Activated naive CD4-positive, alpha-beta T cell (primary cell): ENCODE measurements around the gene ZC3H15.
"Not testable (repeated sequence)": the region's sequence is repeated elsewhere in the genome, so short reads cannot be mapped to it uniquely, and the experiment has no call there.

Experiments
- DNase-seq, 4 experiments: peaks; one replicate each; lab custom pipeline; 2025; lab: John Stamatoyannopoulos, UW

Gene ZC3H15

GRCh38 chr2:186493564-186494085 is 7.6 kb downstream of the ZC3H15 start:
- no peak for DNase-seq

DNA sequence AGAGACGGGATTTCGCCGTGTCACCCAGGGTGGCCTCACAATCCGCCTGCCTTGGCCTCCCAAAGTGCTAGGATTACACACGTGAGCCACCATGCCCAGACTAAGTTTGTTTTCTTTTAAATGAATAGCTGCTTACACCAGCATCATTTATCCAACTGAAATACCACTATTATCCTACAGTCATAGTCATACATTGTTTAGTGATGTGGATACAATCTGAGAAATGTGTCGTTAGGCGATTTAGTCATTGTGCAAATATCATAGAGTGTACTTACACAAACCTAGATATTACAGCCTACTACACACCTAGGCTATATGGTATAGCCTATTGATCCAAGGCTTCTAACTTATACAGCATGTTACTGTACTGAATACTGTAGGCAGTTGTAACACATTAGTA is 10.3 kb downstream of the ZC3H15 start:
- DNase-seq = no peak

GRCh38 chr2:186497928-186498327 is 11.9 kb downstream of the ZC3H15 start:
- no peak for DNase-seq

DNA sequence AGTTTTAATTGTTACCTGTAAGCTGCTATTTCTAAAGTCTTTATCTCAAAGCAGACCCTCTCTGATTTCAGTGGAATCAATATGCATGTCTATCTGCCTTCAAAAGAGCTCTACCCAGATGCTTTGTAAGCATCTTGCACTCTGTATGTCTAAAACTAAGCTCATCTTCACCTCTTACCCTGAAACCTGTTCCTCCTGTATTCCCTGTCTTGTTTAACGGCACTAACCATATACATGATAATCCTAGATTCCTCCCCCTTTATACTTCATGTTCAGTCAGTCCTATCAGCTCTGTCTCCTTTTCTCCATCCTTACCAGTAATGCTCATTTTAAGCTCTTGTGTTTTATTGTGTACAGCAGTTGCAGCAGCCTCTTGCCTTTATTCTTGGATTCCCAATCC is 12.8 kb downstream of the ZC3H15 start:
- no peak for DNase-seq

- DNase-seq = no peak
Observed at GRCh38 chr2:186503827-186504606, 18.0 kb downstream of the ZC3H15 start.

DNA sequence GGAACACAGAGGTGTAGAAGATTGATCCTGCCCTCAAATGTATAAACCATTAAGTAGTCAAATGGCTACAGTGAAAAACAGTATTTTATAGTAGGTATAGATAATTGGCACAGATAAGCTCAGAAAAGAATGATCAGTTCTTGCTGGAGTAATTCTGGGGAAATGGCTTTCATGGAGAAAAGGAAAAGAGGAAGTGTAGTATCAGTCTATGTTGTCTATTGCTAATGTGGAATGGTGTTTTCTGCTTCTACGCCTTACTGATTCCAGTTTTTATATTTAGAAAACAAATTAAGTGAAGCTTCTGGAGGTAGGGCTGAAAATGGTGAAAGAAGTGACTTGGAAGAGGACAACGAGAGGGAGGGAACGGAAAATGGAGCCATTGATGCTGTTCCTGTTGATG is 22.2 kb downstream of the ZC3H15 start:
- no peak for DNase-seq

DNA sequence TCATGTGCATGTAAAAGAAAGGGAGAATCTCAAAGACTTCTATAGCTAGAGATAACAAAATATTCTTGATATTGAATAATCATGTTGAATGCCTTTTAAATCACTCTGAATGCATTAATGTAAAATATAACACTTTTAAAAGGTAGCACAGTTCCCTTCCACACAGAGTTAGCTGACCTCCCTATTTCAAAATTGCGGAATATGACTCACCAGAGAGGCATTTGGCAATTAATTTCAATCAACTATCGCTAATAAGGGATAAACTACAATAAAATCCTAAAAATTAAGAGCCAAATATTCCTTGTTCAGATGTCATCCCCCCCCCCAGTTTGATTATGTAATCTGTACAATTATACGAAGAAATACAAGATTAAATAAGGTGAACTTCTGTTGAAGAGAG is 29.3 kb downstream of the ZC3H15 start:
- DNase-seq = no peak

DNA sequence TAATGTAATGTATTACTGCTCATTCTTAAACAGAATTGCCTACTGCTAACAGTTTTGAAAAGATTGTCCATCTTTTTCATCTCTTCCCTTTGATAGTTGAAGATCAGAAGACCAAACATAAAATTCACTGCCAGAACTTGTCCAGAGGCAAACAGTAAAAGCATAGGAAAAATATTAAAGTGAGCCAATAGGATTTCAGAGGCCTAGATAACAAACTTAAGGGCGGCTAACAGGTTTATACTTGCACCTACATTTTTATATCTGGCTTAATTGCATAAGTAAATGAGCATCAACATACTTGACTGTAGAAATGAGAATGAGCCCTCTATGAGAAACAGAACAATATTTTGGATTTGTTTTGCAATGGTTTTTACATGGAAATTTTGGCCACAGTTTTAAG is 30.3 kb downstream of the ZC3H15 start:
- no peak for DNase-seq

DNA sequence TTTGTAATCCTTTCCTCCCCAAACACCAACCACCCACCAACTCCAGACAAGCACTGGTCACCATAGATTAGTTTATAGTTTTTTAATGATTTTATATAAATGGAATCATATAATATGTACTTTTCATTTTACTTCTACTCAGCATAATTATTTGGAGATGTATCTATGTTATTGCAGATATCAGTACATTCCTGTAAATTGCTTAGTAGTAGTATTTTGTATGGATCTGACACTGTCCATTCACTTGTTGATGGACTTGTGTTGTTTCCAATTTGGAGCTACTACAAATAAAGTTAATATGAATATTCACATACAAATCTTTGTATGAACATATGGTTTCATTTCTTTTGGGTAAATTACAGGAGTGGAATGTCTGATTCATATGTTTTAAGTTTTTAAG is 31.0 kb downstream of the ZC3H15 start:
- DNase-seq = no peak

DNA sequence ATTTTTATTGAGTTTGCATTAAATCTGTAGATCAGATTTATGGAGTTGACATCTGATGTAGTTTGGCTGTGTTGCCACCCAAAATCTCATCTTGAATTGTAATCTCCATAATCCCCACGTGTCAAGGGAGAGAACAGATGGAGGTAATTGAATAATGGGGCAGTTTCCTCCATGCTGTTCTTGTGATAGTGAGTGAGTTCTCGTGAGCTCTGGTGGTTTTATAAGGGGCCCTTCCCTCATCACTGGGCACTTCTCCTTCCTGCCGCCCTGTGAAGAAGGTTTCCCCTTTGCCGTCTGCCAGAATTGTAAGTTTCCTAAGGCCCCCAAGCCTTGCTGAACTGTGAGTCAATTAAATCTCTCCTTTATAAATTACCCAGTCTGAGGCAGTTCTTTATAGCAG is 32.2 kb downstream of the ZC3H15 start:
- no peak for DNase-seq

DNA sequence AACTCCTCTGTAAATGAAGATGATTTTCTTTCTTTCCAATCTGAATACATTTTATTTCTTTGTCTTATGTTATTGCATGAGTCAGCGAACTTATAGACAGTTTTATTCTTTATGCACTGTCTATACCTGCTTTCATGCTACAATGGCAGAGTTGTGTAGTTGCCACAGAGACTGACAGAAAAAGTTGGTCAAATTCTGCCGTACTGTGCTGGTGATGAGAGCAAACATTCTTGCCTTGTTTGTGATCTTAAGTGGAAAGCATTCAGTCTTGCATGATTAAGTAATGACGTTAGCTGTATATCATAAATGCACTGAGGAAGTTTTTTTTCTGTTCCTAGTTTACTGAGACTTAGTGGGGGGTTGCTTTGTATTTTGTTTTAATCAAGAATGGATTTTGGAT is 32.9 kb downstream of the ZC3H15 start:
- DNase-seq = no peak

DNA sequence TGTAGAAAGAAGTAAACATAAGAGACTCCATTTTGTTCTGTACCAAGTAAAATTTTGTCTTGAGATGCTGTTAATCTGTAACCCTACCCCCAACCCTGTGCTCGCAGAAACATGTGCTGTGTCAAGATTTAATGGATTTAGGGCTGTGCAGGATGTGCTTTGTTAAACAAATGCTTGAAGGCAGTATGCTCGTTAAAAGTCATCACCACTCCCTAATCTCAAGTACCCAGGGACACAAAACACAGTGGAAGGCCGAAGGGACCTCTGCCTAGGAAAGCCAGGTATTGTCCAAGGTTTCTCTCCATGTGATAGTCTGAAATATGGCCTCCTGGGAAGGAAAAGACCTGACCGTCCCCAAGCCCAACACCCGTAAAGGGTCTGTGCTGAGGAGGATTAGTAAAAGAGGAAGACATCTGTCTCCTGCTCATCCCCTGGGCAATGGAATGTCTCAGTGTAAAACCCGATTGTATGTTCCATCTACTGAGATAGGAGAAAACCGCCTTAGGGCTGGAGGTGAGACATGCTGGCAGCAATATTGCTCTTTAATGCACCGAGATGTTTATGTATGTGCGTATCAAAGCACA is 35.6 kb downstream of the ZC3H15 start:
- not testable (repeated sequence) for DNase-seq

- DNase-seq = no peak
Observed at GRCh38 chr2:186522450-186522849, 36.4 kb downstream of the ZC3H15 start.

GRCh38 chr2:186523791-186524190 is 37.7 kb downstream of the ZC3H15 start:
- DNase-seq = no peak

GRCh38 chr2:186526281-186526680 is 40.2 kb downstream of the ZC3H15 start:
- no peak for DNase-seq

- no peak for DNase-seq
Observed at GRCh38 chr2:186530314-186530713, 44.3 kb downstream of the ZC3H15 start.

DNA sequence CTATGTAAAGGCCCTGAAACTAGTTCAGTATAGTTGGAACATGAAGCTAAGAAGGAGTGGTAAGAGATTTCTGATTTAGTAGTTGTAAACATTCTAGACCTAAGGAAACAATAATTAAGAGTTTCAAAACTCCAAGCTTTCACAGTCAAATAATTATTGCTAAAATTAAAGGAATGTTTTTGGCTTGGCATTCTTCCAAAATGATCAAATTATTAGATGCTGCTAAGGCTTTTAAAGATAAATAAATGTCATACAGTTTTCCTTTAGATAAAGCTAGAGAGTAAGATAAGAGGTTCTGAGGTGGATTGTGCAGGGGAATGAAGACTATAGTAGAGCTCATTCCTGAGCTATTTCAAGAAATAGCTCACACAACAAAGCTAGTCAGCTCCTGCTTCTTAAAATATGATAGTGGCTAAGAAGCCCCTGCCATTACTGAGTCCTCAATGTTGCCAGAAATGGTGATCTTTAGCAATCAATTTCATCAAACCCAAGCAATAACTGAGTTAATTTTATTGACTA is 45.3 kb downstream of the ZC3H15 start:
- DNase-seq = no peak

DNA sequence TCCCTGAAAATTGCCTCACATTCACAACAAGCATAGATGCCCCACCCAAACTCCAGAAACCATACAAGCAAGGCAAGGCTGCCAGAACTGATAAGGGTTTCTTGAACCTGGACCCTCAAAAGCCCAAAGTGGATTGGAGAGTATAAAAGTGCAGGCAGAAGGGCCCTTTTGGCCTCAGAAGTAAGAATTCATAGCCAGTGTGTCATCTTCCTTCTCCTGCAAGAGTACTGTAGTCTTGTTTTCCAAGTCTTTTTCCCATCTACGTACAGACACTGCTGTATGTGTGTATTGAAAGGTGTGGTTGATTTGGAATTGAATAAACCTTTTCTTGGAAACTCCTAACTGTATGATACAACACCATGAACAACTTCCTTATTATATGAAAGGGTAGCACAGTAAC is 46.8 kb downstream of the ZC3H15 start:
- DNase-seq = no peak

DNA sequence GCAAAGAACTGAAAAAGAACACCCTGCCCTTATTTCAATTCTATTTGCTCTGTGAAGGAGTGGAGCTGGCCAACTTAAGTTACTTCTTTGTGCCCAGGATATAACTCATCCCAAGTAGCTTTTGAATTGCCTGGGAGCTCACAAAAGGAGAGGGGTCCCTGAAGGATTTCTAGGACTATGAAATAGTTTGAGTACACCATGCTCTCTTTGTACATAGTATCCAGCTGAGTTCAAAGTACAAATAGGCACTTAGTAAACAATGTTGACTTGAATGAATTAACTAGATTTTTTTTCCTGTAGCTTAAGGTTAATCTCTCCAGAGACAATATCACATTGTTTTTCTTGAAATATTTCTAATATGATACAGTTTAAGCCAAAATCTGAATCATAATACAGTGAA is 47.7 kb downstream of the ZC3H15 start:
- DNase-seq = no peak

DNA sequence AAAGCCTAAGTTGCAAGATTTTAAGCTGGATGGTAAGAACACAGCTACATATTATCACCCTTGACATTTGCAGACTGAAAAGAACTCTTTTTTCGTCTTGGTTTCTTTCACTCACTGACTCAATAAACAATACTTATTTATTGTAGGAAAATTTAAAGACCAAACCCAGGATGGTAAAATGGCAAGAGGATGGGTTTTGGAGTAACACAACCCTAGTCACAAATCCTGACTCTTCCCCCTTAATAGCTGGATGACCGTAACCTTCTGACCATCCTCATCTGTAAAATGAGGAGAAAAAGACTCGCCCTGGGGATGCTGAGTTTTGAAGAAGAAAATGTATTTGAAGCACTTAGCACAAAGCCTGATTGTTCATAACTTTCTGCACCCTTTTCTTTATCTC is 48.3 kb downstream of the ZC3H15 start:
- no peak for DNase-seq

DNA sequence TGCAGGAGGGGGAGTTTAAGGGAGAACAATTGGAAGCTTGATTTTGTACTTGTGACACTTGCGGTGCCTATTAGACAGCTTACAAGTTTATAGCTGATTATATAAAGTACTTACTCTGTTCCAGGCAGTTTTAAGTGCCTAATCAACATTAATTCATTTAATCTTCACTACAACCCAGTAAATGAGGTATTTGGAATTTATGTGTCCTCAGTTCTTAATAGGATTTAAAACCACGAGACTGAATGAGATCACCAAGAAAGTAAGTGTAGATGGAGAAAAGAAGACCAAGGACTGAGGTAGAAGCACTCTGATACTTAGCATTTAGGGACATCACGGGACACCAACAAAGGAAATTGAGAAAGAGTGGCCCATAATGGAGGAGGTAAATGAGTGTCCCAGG is 49.8 kb downstream of the ZC3H15 start:
- no peak for DNase-seq

GRCh38 chr2:186537019-186537418 is 51.0 kb downstream of the ZC3H15 start:
- DNase-seq = no peak

DNA sequence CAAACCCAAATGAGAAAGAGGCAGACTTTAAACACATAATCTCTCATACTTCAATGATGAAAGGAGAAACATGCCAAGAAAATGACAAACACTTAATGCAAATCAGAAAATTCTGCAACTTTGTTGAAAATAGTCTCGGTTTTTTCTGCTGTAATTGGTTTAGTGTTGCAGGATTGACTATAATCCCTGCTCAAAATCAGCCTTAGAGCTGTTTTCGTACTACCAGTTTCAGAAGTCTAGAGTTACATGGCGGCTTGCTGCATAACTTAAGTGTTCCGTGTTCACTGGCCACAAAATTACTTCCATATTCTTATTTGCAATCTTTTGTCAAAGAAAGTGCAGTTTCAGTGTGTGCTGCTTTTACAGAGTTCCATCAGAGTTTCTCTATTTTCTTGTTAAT is 54.9 kb downstream of the ZC3H15 start:
- DNase-seq = no peak

GRCh38 chr2:186542002-186542401 is 55.9 kb downstream of the ZC3H15 start:
- no peak for DNase-seq
